Right cardiac atrium (tissue), 5 donors: ENCODE measurements around the gene SLX4IP. TPM values are rescaled to one million over a fixed set of nuclear protein-coding genes. Genes with fewer than 3 reads are reported as not detected.

Experiments
- ATAC-seq, 2 donors: fragments of 200-7000 bp; cut with Tn5 transposase; one replicate each; pipeline versions ENCODE4 v1.8.0 to v1.9.1; 2020; ENCODE audit warnings: moderate library complexity in 2 of 2, mild to moderate bottlenecking in 1 of 2
- DNase-seq, 3 donors: peaks; one replicate each; pipeline ENCODE4 v3.0.0-alpha.2; 2020
- H3K27ac ChIP-seq: one replicate; pipeline ENCODE4 v1.5.1; 2013; ENCODE audit warnings: mild to moderate bottlenecking, low read length, control low read depth, moderate library complexity
- H3K27me3 ChIP-seq: one replicate; pipeline ENCODE4 v1.6.1; 2013; ENCODE audit not compliant: control insufficient read depth, insufficient read depth
- H3K4me1 ChIP-seq: one replicate; pipeline ENCODE4 v1.6.1; 2013; ENCODE audit warnings: low read length; ENCODE audit not compliant: control insufficient read depth, insufficient read depth
- H3K4me3 ChIP-seq: one replicate; pipeline ENCODE4 v1.5.1; 2013; ENCODE audit warnings: low read length, control low read depth
- H3K9me3 ChIP-seq: one replicate; pipeline ENCODE4 v1.6.1; 2013; ENCODE audit warnings: low read length; ENCODE audit not compliant: control insufficient read depth
- WGBS: extraction: QIAGEN DNeasy Blood & Tissue Kit; methylation state at CpG from one replicate; pipeline ENCODE4 v1.1.7; 2013; 5-methylcytosine and 5-hydroxymethylcytosine counted together
- intact Hi-C, 4 donors: fragments of 100-400 bp; cut with DNase I; formaldehyde crosslinking; loops; one replicate each; pipeline versions ENCODE4 v1.11.0 to v1.14.0; 2022 to 2023
- polyA plus RNA-seq: library from polyadenylated mRNA; stranded (reverse); fragments of 200-250 nt; gene quantifications from one replicate; pipeline ENCODE4 v1.2.3, GENCODE V29; 2013
- total RNA-seq, 4 donors: library from RNA; stranded (reverse); fragmentation: NEBNext Ultra II Directional; extraction: Animal tissue kit (Norgen Biotek cat#: 25700); gene quantifications; one replicate each; pipeline ENCODE4 v1.2.1, GENCODE V29; 2021
- donor health status: healthy with polysubstance abuse.
- donor health status: DM: no; HTN: yes; CAD: no.
- donor health status: DM: no; HTN: no; CAD: no.
- donor health status: DM: no; HTN: yes; CAD: no; lungs with severe emphysema.
- donor health status: DM: yes; HTN: yes; CAD: no.

Gene SLX4IP
- total and polyA plus RNA-seq, 5 donors, result 1.3 to 3.2 (median 2.5) TPM

GRCh38 chr20:10468340-10468845 lies 33.3 kb downstream of the SLX4IP start:
- no peaks in the 10 kb centered on the region for H3K9me3 ChIP-seq
- no peak overlapping the region for H3K4me3 ChIP-seq
- H3K4me1 ChIP-seq, result no peaks in the 10 kb centered on the region
- DNase-seq (no peak), ATAC-seq (no peak)
- H3K27me3 ChIP-seq, result no peaks in the 10 kb centered on the region
- 30% methylated on average over 2 of the region's 2 CpGs for WGBS
- intact Hi-C loops, result loop anchor here in 1 of 4 donors (5.0 kb wide), 1 partner anchor 1074 kb away; no protein-coding TSS in a partner anchor
- no peak overlapping the region for H3K27ac ChIP-seq

- no peak for ATAC-seq
- DNase-seq, result no peak
- intact Hi-C loops, result loop anchor here in 1 of 4 donors (5.0 kb wide), 1 partner anchor 1073 kb away; no protein-coding TSS in a partner anchor
- WGBS, result 75% methylated on average over 2 of the region's 2 CpGs
- Histone ChIP-seq H3K27me3 (no peaks in the 10 kb centered on the region), H3K27ac (no peak overlapping the region), H3K4me1 (no peaks in the 10 kb centered on the region), H3K9me3 (no peaks in the 10 kb centered on the region), H3K4me3 (no peak overlapping the region)
Measured at GRCh38 chr20:10469056-10469455, 34.0 kb downstream of the SLX4IP start.

GRCh38 chr20:10469599-10469998 lies 34.5 kb downstream of the SLX4IP start:
- intact Hi-C loops, result loop anchor here in 1 of 4 donors (5.0 kb wide), 1 partner anchor 1073 kb away; no protein-coding TSS in a partner anchor
- H3K4me3 ChIP-seq, result no peak overlapping the region
- H3K9me3 ChIP-seq, result no peaks in the 10 kb centered on the region
- H3K27me3 ChIP-seq, result no peaks in the 10 kb centered on the region
- no peak overlapping the region for H3K27ac ChIP-seq
- peak in 2 of 3 donors; percentile 28 to 60 for DNase-seq
- 23% methylated on average over 7 of the region's 7 CpGs for WGBS
- H3K4me1 ChIP-seq, result peaks cover 2% of the 10 kb centered on the region
- ATAC-seq, result peak; percentile 59 to 76

- Histone ChIP-seq H3K9me3 (no peaks in the 10 kb centered on the region), H3K27me3 (no peaks in the 10 kb centered on the region), H3K27ac (no peak overlapping the region), H3K4me3 (no peak overlapping the region), H3K4me1 (peaks cover 5% of the 10 kb centered on the region)
- 85% methylated on average over 6 of the region's 6 CpGs for WGBS
- no peak for ATAC-seq
- DNase-seq, result no peak
- intact Hi-C loops, result loop anchor here in 2 of 4 donors (10.0 kb wide), 2 partner anchors 805 to 1075 kb away; no protein-coding TSS in a partner anchor
Measured at GRCh38 chr20:10470276-10470675, 35.2 kb downstream of the SLX4IP start.

- DNase-seq (no peak), ATAC-seq (no peak)
- no peaks in the 10 kb centered on the region for H3K9me3 ChIP-seq
- H3K4me3 ChIP-seq, result no peak overlapping the region
- no peak overlapping the region for H3K27ac ChIP-seq
- H3K27me3 ChIP-seq, result no peaks in the 10 kb centered on the region
- H3K4me1 ChIP-seq, result peaks cover 5% of the 10 kb centered on the region
- WGBS, result 70% methylated on average over 2 of the region's 2 CpGs
- intact Hi-C loops, result loop anchor here in 2 of 4 donors (10.0 kb wide), 2 partner anchors 802 to 1072 kb away; no protein-coding TSS in a partner anchor
Measured at GRCh38 chr20:10472871-10473270, 37.8 kb downstream of the SLX4IP start.

GRCh38 chr20:10474606-10475184 lies 39.6 kb downstream of the SLX4IP start:
- intact Hi-C loops, result loop anchor here in 2 of 4 donors (10.0 kb wide), 2 partner anchors 800 to 1070 kb away; no protein-coding TSS in a partner anchor
- Histone ChIP-seq H3K27me3 (no peaks in the 10 kb centered on the region), H3K4me1 (peaks cover 5% of the 10 kb centered on the region), H3K9me3 (no peaks in the 10 kb centered on the region), H3K27ac (peak overlapping the region; percentile 48), H3K4me3 (no peak overlapping the region)
- DNase-seq (peak; percentile 24 to 75 (median 66)), ATAC-seq (peak; percentile 74 to 80)
- WGBS, result 50% methylated on average over 11 of the region's 11 CpGs

- Histone ChIP-seq H3K27me3 (no peaks in the 10 kb centered on the region), H3K4me3 (no peak overlapping the region), H3K4me1 (peaks cover 5% of the 10 kb centered on the region), H3K27ac (no peak overlapping the region), H3K9me3 (no peaks in the 10 kb centered on the region)
- 67% methylated on average over 2 of the region's 2 CpGs for WGBS
- intact Hi-C loops, result loop anchor here in 2 of 4 donors (10.0 kb wide), 2 partner anchors 800 to 1070 kb away; no protein-coding TSS in a partner anchor
- DNase-seq (no peak), ATAC-seq (peak; percentile 11 to 40)
Measured at GRCh38 chr20:10475225-10475624, 40.1 kb downstream of the SLX4IP start.

GRCh38 chr20:10476319-10476724 lies 41.2 kb downstream of the SLX4IP start:
- Histone ChIP-seq H3K27ac (no peak overlapping the region), H3K4me1 (peaks cover 5% of the 10 kb centered on the region), H3K9me3 (no peaks in the 10 kb centered on the region), H3K27me3 (no peaks in the 10 kb centered on the region), H3K4me3 (no peak overlapping the region)
- no peak for DNase-seq
- WGBS, result 75% methylated on average over 3 of the region's 3 CpGs
- ATAC-seq, result no peak
- intact Hi-C loops, result loop anchor here in 2 of 4 donors (10.0 kb wide), 2 partner anchors 798 to 1068 kb away; no protein-coding TSS in a partner anchor

GRCh38 chr20:10478205-10478604 lies 43.1 kb downstream of the SLX4IP start:
- WGBS, result 99% methylated on average over 1 of the region's 1 CpG
- Histone ChIP-seq H3K4me1 (peaks cover 5% of the 10 kb centered on the region), H3K27ac (no peak overlapping the region), H3K9me3 (no peaks in the 10 kb centered on the region), H3K4me3 (no peak overlapping the region), H3K27me3 (no peaks in the 10 kb centered on the region)
- ATAC-seq (no peak), DNase-seq (no peak)
- intact Hi-C loops, result loop anchor here in 2 of 4 donors (10.0 kb wide), 2 partner anchors 797 to 1067 kb away; no protein-coding TSS in a partner anchor

GRCh38 chr20:10478930-10479329 lies 43.8 kb downstream of the SLX4IP start:
- no peak overlapping the region for H3K4me3 ChIP-seq
- intact Hi-C loops, result loop anchor here in 2 of 4 donors (10.0 kb wide), 2 partner anchors 796 to 1066 kb away; no protein-coding TSS in a partner anchor
- no peaks in the 10 kb centered on the region for H3K9me3 ChIP-seq
- DNase-seq (no peak), ATAC-seq (no peak)
- no peaks in the 10 kb centered on the region for H3K27me3 ChIP-seq
- H3K27ac ChIP-seq, result no peak overlapping the region
- 90% methylated on average over 4 of the region's 4 CpGs for WGBS
- H3K4me1 ChIP-seq, result peaks cover 5% of the 10 kb centered on the region

- DNase-seq (no peak), ATAC-seq (no peak)
- Histone ChIP-seq H3K4me1 (no peaks in the 10 kb centered on the region), H3K27ac (no peak overlapping the region), H3K9me3 (no peaks in the 10 kb centered on the region), H3K27me3 (no peaks in the 10 kb centered on the region), H3K4me3 (no peak overlapping the region)
- intact Hi-C loops, result no loop called here
- WGBS, result 77% methylated on average over 5 of the region's 5 CpGs
Measured at GRCh38 chr20:10481676-10482075, 46.6 kb downstream of the SLX4IP start.
